ENCODE data around the gene POLA1.

The POLA1 gene

GRCh38 chrX:25013632-25014365, 320.1 kb downstream of the POLA1 start:
- no peak for DNase-seq

DNA sequence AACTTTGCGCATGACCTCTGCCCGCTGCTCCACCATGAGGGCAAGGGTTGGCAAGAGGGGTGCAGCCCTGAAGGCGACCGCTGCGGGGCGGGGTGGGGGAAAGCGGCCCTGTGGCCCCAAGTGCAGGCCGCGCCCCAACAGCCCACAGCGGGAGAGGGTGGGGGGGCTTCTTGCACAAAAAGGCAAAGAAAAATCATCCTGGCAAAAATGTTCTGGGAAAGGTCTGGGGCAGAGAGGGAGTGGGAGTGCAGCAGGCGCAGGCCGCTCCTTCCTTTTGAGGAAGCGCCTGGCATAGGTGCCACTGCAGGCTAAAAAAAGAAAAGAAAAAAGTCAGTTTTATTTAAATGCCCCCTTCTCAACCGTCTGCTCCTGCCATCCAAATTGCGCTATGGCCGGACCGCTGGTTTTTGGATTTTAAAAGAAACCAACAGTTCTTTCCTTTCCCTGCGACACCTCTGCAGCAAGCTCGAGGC, 320.7 kb downstream of the POLA1 start:
- no peak for DNase-seq

DNA sequence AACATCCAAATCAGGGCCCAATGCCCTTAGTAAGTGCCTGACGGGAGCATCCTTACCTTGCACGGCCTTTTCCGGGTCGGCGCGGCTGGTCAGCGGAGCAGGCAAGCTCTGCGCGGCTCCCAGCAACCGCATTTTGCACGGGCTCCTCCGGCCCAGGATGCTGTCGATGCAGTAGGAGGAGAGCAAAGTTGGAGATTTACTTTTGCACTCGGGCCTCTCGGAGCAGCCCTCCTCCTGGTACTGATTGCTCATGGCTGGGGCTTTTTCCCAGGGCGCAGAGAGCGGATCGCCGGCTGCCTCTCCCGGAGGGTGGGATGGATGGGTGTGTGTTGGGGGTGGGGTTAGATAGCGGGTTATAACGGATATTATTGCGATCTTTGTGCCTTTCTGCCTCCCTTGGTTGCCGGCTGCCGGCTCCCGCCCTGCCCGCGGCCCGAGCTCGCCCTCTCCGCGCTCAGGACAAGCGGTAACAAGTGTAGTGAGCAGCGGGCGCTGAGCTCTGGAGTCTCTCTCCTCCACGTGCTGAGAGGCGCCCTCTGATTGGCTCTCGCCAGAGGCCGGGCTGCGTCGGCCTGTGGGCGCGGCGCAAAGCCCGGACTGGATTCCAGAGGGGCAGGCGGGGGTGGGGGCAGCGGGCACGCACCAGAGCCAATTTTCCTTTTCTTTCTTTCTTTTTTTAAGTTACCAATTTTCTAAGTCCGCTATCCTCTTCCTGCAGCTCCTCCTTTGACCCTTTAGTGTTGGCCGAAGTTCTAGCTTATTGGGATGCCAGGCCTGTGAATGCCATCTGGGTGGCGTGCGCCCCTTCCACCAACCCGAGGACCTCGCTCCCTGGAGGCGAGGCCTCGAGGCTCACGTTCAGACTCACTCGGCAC, 322.0 kb downstream of the POLA1 start, which contains the start of gene ARX:
Gene ARX (minus strand): TSS at position 480 of the 875 bp plus-strand sequence. CDS start 228 bp downstream, at position 252.
- DNase-seq, result peak; percentile 89

DNA sequence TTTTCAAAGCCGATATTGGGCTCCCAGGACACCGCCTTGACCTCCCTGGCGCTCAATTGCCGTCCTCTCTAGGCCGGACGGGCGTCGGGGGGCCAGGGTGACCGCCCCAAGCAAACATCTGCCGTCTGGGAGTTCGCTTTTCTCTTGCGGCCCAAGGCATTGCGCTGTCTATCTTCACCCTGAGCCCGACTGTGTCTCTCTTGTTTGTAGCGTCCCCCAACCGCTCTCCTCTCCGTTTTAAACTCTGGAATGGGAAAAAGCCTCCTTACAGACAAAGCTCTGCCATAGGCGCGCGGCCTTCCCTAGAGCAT, 322.6 kb downstream of the POLA1 start:
- no peak for DNase-seq

- DNase-seq, result no peak
Measured at GRCh38 chrX:25016938-25017598, 323.4 kb downstream of the POLA1 start.

- no peak for DNase-seq
Measured at GRCh38 chrX:25017667-25018247, 324.0 kb downstream of the POLA1 start.

DNA sequence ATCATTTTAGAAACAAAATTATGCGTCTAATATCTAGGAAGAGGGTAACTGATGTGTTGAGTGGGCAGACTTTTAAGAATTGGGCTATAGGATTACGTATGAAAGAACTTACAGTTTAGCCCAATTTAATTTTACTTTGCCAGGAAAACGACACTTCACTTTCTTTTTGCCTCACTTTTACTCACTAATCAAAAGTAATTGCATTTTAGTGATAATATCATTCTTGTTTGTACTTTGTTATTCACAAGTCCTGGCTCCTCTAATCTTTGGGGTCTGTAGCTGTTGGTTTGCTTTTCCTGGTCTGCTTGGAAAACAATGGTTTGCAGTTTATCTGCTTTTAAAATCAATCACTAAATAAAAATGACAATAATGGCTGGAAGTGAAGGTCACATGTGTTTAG, 325.0 kb downstream of the POLA1 start:
- no peak for DNase-seq

GRCh38 chrX:25019707-25020390, 326.1 kb downstream of the POLA1 start:
- no peak for DNase-seq

DNA sequence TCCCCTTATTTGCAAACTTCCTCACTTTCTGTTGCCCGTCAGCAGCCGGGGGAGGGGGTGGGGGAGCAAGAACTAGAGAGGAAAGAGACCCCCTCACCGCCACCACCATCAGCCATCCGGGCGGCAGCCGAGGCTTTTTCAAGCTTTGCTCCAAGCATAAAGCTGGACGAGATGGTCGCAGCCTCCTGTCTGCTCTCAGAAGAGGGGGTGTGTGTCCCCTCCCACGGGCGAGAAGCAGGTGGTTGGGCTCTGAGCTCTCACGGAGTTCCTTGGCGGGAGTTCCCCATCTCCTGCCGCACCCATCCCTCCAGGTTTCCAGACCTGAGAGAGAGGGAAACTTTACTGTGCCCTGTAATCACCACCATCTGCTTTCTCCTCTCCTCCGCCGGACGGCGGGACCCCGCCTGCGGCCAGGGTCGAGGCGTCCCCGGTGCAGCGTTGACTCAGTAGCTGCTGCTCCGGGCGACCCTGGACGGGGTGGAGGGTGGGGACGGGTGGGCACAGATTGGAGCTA, 326.7 kb downstream of the POLA1 start:
- DNase-seq, result peak; percentile 63

DNA sequence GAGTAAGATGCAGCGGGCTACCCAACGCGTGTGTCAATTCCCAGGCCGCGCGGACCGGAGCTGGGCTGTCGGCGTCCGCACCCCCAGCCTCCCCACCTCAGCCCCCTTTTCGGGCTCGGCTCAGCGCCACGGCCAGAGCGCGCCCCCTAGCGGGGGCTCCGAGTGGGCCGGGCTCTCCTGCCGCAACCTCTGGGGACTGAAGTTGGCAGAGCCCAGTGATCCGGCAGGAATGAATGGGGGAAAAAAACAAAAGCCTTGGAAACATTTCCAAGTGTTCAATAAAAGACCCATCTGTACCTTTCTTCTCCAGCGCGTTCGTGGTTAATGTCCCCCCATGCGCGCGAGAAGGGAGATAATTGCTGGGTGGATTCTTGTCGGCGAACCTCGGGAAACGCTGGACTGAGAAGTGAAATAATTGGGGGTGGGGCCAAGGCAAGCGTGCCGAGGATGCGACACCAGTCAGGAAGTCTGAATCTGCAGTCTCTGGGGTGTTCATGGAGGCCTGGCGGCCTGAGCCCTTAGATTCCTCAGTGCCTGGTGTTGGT, 327.3 kb downstream of the POLA1 start:
- peak; percentile 81 for DNase-seq

DNA sequence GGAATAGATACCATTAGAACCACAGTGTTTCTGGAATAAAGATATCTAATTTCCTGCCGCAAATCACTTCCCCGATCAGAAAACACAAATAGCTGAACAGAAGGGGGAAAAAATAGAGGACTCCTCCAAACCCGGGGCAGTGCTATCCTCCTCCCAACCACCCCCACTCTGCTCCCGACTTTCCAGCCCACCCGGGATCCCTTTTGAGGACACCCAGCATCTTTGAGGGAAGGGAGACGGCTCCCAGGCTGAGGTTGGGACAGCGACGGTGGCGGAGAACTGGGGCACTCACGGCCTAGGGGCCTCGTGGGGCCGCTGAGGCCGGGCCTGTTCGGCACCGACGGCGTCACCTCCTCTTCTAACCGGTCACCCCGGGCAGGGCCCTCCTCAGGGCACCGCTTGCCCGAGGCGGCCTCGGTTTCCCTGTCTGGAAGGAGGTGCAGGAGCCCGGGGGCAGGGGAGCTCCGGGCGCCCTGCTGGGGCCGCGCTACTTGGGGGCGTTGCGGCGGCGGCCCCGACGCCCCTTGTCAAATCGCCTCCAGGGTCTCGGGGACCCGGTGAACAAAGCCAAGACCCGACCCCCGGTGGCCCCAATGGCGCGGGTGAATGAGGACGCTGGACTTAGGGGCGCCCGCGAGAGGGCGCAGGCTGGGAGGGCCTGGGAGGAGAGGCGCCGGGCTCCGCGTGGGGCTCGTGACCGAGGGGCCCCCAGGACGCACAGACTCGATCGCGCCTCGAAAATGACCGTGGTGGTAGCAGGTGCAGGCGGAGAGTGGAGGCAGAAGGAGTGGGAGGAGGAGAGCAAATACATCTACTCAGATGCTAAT, 329.0 kb downstream of the POLA1 start:
- DNase-seq, result no peak

- no peak for DNase-seq
Measured at GRCh38 chrX:25023908-25024307, 330.2 kb downstream of the POLA1 start.

- peak; percentile 66 for DNase-seq
Measured at GRCh38 chrX:25025615-25026014, 331.9 kb downstream of the POLA1 start.

DNA sequence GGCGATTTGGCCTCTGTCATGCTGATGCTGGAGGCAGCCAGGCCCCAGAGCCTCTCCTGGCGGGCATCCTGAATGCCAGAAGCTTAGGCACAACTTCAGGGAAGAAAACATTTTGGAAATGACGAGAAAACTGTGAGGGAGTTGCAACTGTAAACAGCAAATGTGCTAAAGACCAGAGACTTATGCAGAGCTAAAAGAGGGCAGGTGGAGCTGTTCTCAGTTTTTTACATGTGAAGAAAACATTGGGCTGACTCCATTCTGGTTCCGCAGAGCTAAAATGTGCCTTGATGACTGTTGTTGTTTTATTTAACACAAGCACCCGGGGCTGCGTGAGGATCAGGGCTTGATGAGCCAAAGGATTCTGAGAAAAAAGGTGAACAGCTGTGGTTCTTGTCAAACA, 332.9 kb downstream of the POLA1 start:
- no peak for DNase-seq

GRCh38 chrX:25028726-25029125, 335.0 kb downstream of the POLA1 start:
- DNase-seq, result no peak

DNA sequence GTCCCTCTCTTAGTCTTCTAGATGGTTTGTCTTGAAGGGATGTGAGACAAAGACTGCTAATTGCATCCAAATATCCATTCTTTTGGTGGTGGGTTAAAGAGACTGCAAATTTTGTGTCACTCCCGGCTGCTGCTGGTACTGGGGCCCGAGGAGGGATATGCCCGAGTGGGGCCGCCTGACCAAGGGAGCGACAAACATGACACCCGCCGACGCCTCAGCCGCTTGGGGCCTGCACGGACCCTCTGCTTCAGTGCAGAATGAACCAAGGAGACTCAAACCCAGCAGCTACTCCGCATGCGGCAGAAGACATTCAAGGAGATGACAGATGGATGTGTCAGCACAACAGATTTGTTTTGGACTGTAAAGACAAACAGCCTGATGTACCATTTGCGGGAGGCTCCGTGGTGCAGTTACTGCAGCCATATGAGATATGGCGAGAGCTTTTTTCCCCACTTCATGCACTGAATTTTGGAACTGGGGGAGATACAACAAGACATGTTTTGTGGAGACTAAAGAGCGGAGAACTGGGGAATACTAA, 335.6 kb downstream of the POLA1 start:
- DNase-seq, result no peak

DNA sequence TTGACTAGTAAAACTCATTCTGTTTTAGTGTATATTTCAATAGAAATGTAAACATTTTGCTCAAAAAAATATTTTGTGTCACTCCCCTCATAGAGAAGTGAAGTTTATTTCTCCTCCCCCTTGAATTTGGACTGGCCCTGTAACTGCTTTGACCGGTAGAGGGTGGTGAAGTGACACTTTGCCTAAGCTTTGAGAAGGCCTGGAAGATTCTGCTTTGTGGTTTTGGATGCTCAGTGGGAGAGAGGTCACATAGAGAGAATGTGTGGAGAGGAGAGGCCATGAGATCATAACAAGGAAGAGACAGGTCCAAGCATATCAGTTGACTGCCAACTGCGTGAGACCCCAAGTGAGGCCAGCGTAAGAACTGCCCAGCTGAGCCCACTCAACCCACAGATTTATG, 341.2 kb downstream of the POLA1 start:
- DNase-seq, result peak; percentile 67

GRCh38 chrX:25039036-25039435, 345.3 kb downstream of the POLA1 start:
- DNase-seq, result no peak

GRCh38 chrX:25043192-25043591, 349.5 kb downstream of the POLA1 start:
- DNase-seq, result no peak

Data from islet precursor cell (in vitro differentiated cells).